Astrocyte (in vitro differentiated cells and primary cell): ENCODE results near the gene C16orf95.

Source experiments
- CTCF ChIP-seq: IDR thresholded peaks from 2 replicates; pipeline ENCODE4 v1.5.1; 2011; ENCODE audit warnings: low read depth, mild to moderate bottlenecking, inconsistent platforms, low read length, moderate library complexity; ENCODE audit not compliant: insufficient read depth
- EZH2 ChIP-seq: IDR thresholded peaks from 2 replicates; pipeline ENCODE4 v1.6.1; 2012; ENCODE audit warnings: mild to moderate bottlenecking, low read length, inconsistent platforms; ENCODE audit not compliant: insufficient read depth

GRCh38 chr16:87321336-87322107, 4.3 kb upstream of the C16orf95 start:
- no peak for TF ChIP-seq CTCF
- TF ChIP-seq EZH2: no peak
